DOHH2 (cell line): Measurements from ENCODE around the gene C9orf153.

Source experiments
- CTCF ChIP-seq: fragments of 200-600 bp; sonication (generic); IDR thresholded peaks from one replicate; pipeline ENCODE4 v1.5.1; 2014; ENCODE audit warnings: antibody characterized with exemption, mild to moderate bottlenecking, low read depth, low read length; ENCODE audit not compliant: poor library complexity, severe bottlenecking
- EZH2phosphoT487 ChIP-seq: fragments of 200-600 bp; sonication (generic); IDR thresholded peaks from 2 replicates; pipeline ENCODE4 v1.6.1; 2017; ENCODE audit warnings: borderline replicate concordance, mild to moderate bottlenecking, antibody characterized with exemption, low read length, moderate library complexity, mixed read lengths

DNA sequence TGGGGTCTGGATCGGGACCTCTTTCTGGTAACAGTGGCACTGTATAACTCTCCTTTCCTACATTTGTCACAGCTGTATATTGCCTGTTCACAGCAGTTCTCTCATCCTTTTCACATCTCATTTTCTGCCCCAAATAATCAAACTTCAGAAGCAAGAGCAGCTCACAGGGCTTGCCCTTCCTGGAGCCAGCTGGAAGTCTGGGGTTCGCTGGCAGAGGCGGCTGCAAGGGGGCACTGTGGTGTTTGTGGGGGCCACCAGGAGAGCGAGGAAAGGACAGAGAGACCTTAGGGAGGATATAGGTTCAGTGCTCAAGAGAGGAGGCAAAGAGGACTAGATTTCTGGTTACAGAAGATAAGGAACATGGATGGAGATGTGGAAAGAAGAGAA, 75.3 kb downstream of the C9orf153 start:
- TF ChIP-seq CTCF (no peak), EZH2phosphoT487 (no peak)
